HG03565 (cell line): ENCODE data around the gene SMARCD1.

Experiments used
- ATAC-seq: cut with Tn5 transposase; IDR thresholded peaks from one replicate; pipeline ENCODE4 v1.9.1; 2021; ENCODE audit warnings: mild to moderate bottlenecking, moderate library complexity; ENCODE audit not compliant: unreplicated experiment

The SMARCD1 gene

GRCh38 chr12:50103351-50103750 lies 18.2 kb downstream of the SMARCD1 start:
- no peak for ATAC-seq

DNA sequence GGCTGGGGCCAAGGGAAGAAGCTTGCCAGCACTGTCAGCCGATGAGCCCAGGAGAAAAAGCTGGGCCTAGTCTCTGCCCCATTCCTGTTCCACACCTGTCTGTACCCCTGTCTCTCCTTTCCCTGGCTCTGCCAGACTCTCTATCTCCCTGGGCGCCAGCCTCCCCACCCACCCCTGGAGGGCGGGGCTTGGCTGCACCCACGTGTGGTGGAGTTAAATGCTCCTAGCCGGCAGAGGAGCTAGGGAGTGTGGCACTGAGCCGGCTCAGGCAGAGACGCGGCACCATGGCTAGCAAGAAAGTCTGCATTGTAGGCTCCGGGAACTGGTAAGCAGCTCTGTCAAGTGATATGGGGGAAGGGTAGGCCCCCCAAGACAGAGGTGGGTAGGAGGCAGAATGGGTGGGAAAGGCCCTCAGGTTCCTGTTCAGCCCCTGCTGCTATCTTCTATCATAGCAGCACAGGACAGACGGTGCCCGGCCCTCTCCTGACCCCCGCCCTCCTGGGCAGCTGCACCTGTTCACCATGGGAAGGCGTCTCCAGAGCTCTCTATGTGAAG lies 18.7 kb downstream of the SMARCD1 start, which contains the start of gene GPD1:
Gene GPD1, plus strand, starts transcription at position 242 of the 555 bp plus-strand sequence. Its CDS starts 43 bp downstream, at position 285.
- no peak for ATAC-seq

GRCh38 chr12:50104417-50105366 lies 19.6 kb downstream of the SMARCD1 start:
- no peak for ATAC-seq

GRCh38 chr12:50105913-50106450 lies 20.8 kb downstream of the SMARCD1 start:
- ATAC-seq = no peak

GRCh38 chr12:50106907-50107306 lies 21.8 kb downstream of the SMARCD1 start:
- ATAC-seq = no peak

- no peak for ATAC-seq
Observed at GRCh38 chr12:50107416-50108268, 22.5 kb downstream of the SMARCD1 start.

DNA sequence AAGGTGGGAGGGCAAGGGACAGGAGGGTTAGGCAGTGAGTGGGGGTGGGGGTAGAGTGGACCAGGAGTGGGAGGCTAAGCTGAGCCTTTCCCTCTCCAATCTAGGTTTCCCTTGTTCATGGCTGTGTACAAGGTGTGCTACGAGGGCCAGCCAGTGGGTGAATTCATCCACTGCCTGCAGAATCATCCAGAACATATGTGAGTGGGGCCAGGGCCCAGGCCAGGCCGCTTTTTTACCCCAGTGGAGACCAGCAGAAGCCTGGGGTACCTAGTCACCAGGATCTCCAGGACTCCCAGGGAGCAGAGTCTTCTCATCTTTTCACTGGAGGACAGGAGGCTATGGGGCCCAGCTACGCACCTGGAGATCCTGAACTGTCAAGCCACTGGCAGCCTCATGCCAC lies 24.2 kb downstream of the SMARCD1 start:
- no peak for ATAC-seq

- ATAC-seq = no peak
Observed at GRCh38 chr12:50110127-50110761, 25.1 kb downstream of the SMARCD1 start.

- no peak for ATAC-seq
Observed at GRCh38 chr12:50110762-50111351, 25.7 kb downstream of the SMARCD1 start.

DNA sequence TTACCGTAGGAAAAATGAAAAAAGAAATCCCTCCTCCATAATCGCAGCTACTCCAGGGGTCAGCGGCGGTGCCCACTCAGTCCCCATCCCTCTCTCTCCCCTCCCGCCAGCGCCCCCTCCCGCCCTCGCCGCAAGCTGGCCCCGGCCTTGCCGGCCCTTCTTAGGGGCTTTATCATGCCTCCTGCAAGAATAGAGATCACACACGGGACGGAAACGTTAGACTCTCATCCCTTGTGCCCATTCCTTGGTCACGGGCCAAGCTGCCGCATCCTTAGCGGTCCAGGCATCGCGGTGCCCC lies 26.2 kb downstream of the SMARCD1 start:
- no peak for ATAC-seq

GRCh38 chr12:50111693-50112455 lies 26.7 kb downstream of the SMARCD1 start, which contains the start of gene COX14:
Gene COX14, plus strand, starts transcription at chr12:50112236. Its CDS starts 7,808 bp downstream, at chr12:50120044.
- peak; percentile 78 for ATAC-seq

DNA sequence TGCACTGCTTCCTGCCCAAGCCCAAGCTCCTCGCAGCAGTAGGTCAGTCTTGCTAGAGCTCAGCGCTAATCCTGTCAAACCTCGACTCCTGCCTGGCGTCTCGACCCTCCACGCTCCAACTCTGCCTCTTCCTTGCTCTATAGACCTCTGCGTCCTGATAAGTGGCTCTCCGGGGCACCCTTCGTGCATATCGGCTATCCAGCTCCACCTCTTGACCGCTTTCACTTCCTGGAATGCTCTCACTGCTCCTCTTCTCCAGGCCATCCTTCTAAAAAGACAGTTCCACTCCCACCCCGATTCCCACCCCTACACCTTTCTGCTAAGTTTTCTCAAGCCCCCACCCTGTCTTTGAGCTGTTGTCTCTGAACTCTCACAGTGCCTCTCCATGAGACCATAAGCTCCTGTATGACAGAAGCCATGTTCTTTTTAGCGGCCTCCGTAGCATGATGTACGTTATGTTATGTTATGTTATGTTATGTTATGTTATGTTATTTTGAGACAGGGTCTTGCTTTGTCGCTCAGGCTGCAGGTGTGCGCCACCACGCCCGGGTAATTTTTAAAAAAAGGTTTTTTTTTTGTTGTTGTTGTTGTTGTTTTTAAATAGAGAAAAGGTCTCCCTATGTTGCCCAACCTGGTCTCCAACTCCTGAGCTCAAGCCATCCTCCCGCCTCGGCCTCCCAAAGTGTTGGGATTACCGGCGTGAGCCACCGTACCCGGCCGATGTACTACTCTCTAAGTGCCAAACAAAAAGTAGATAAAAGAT lies 27.5 kb downstream of the SMARCD1 start:
- ATAC-seq = no peak

DNA sequence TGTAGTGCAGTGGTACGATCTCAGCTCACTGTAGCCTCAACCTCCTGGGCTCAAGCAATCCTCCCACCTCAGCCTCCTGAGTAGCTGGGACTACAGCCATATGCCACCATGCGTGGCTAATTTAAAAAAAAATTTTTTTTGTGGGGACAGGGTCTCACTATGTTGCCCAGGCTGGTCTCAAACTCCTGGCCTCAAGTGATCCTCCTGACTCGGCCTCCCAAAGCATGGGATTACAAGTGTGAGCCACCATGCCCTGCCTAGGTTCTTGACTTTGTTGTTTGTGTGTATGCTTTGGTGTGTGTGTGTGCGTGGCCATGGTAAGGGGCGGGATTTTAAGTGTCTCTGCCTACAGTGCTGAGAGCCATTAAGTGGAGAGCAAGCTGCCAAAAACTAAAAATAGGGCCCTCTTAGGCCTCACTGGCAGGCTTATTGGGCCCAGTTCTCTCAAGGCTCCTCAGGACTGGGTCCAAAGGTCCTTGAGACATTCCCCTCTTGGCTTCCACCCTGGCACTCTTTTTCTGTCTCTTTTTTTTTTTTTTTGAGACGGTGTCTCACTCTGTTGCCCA lies 32.0 kb downstream of the SMARCD1 start:
- no peak for ATAC-seq

DNA sequence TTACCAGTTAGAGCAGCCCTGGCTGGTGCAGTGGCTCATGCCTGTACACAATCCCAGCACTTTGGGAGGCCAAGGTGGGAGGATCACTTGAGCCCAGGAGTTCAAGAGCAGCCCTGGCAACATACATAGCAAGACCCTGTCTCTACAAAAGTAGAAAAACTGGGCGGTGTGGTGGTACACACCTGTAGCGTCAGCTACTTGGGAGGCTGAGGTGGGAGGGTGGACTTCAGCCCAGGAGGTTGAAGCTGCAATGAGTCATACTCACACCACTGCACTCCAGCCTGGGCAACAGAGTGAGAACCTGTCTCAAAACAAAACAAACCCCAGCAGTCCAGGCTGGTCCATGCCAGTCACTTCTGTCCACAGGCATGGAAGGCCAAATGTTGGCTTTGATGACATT lies 34.2 kb downstream of the SMARCD1 start:
- no peak for ATAC-seq

DNA sequence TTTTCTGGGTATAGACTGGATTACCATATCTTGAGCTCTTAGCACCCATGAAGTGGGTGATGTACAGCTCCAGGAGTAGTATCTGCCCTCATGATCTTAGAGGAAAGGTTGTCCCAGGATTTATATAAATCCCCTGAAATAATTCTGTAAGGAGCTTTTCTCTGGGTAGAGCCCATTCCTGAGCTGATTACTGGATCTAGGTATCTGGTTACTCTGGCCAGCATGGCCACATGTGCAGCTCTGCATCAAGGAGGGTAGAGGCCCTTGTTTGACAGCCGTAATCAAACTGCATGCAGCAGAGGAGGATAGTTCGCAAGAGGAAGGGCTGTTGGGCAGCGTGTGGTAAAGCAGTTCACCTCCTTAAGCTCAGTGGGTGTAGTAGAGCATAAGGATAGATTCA lies 35.4 kb downstream of the SMARCD1 start:
- ATAC-seq = no peak

DNA sequence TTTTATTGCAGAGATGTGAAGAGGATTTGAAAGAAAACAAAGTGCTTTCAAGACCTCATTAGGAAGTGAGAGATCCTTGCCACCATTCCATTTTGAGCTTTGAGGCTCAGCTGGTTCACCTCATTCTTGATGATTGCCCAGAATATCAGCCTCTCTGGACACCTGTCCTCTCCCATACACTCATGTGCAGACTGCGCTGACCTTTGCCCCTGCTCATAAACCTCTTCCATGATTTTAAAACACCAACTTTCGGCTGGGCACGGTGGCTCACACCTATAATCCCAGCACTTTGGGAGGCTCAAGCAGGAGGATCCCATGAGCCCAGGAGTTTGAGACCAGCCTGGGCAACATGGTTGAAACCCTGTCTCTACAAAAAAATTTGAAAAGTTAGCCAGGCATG lies 35.8 kb downstream of the SMARCD1 start:
- no peak for ATAC-seq

DNA sequence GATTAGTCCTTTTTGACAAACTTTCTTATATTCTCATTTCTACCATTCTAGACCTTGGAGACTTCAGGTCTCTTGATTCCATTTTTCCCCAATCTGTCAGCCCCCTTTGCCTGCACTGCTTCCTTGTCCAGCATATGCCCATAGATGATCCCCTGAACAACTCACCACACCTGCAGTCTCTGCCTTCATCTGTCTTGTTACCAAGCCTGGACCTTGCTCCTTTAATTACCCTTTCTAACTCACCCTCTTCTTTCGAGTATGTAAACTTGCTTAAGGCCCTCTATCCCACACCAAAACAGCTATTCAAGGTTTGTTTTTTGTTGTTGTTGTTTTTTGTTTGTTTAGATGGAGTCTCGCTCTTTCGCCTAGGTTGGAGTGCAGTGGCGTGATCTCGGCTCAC lies 36.5 kb downstream of the SMARCD1 start:
- no peak for ATAC-seq

GRCh38 chr12:50123203-50123602 lies 38.1 kb downstream of the SMARCD1 start:
- no peak for ATAC-seq
